GM12878 (cell line): ENCODE measurements around the gene HYOU1. TPM values are rescaled to one million over a fixed set of nuclear protein-coding genes. Genes with fewer than 3 reads are reported as not detected.

ENCODE experiments used
- ATAC-seq: fragments of 200-7000 bp; cut with Tn5 transposase; 3 replicates; pipeline ENCODE4 v1.9.1; 2020; ENCODE audit warnings: mild to moderate bottlenecking, moderate library complexity
- BruUV-seq: library from RNA; stranded (reverse); fragments of 400-500 nt; replicated peaks from 2 replicates; lab custom pipeline; 2021; lab: Mats Ljungman, UMichigan
- CTCF ChIA-PET: fragments of 300-600 bp; sonication (Branson Sonifier 250); formaldehyde crosslinking; extraction: SDS; loops from one replicate; lab custom pipeline; 2021; ENCODE audit warnings: inconsistent platforms; lab: Yijun Ruan, JAX
- POLR2A ChIA-PET: fragments of 350-600 bp; formaldehyde crosslinking; extraction: SDS; loops from one replicate; lab custom pipeline; 2021; ENCODE audit warnings: inconsistent platforms; lab: Charles Lee
- RAD21 ChIA-PET: fragments of 300-600 bp; sonication (Branson Sonifier 250); formaldehyde crosslinking; loops from one replicate; lab custom pipeline; 2023; ENCODE audit warnings: antibody characterized with exemption; ENCODE audit not compliant: unreplicated experiment; lab: Charles Lee
- SMC1A ChIA-PET: fragments of 300-600 bp; sonication (Branson Sonifier 250); formaldehyde crosslinking; loops from one replicate; lab custom pipeline; 2023; ENCODE audit not compliant: unreplicated experiment, uncharacterized antibody; lab: Charles Lee
- DNase-seq: peaks from one replicate; pipeline ENCODE4 v3.0.0-alpha.2; 2011; ENCODE audit warnings: low read depth, low spot score
- FAIRE-seq: peaks from 3 replicates; lab custom pipeline; 2011; peaks lifted over from hg19 to GRCh38; lab: Jason Lieb, UNC
- H2AFZ ChIP-seq: 2 replicates; pipeline ENCODE4 v1.6.0; 2011; ENCODE audit warnings: low read depth, low read length, control low read depth; ENCODE audit not compliant: control insufficient read depth
- H3K27ac ChIP-seq: 2 replicates; pipeline ENCODE4 v1.5.1; 2011; ENCODE audit warnings: control low read depth; ENCODE audit not compliant: control insufficient read depth, insufficient read depth
- H3K27me3 ChIP-seq, 2 experiments: replicated peaks in 1 of 2; 2 replicates each; pipeline versions ENCODE4 v1.6.0 to v1.6.1; 2011; ENCODE audit warnings: low read length in 1 of 2; ENCODE audit not compliant: control insufficient read depth in 2 of 2, insufficient read depth in 2 of 2
- H3K36me3 ChIP-seq, 2 experiments: 2 replicates each; pipeline ENCODE4 v1.5.1; 2011; ENCODE audit warnings: low read length in 1 of 2; ENCODE audit not compliant: control insufficient read depth in 2 of 2, insufficient read depth in 2 of 2
- H3K4me1 ChIP-seq: 2 replicates; pipeline ENCODE4 v1.6.1; 2011; ENCODE audit warnings: mild to moderate bottlenecking, low read length, moderate library complexity, mixed read lengths; ENCODE audit not compliant: control insufficient read depth, insufficient read depth
- H3K4me2 ChIP-seq: 2 replicates; pipeline ENCODE4 v1.6.0; 2011; ENCODE audit warnings: control low read depth; ENCODE audit not compliant: control insufficient read depth, insufficient read depth
- H3K4me3 ChIP-seq: fragments of 200-600 bp; sonication (generic); 2 replicates; pipeline ENCODE4 v1.5.1; 2016
- H3K79me2 ChIP-seq: 2 replicates; pipeline ENCODE4 v1.6.0; 2011; ENCODE audit warnings: low read length; ENCODE audit not compliant: control insufficient read depth, insufficient read depth
- H3K9ac ChIP-seq: 2 replicates; pipeline ENCODE4 v1.8.0; 2011; ENCODE audit warnings: low read length, control low read depth, mixed read lengths; ENCODE audit not compliant: control insufficient read depth, insufficient read depth
- H3K9me3 ChIP-seq: replicated peaks from 3 replicates; pipeline ENCODE4 v1.5.1; 2011; ENCODE audit warnings: mild to moderate bottlenecking, low read length; ENCODE audit not compliant: control insufficient read depth, insufficient read depth
- H4K20me1 ChIP-seq: 2 replicates; pipeline ENCODE4 v1.6.0; 2011; ENCODE audit not compliant: control insufficient read depth, insufficient read depth
- EGR1 ChIP-seq, 2 experiments: IDR thresholded peaks; 1 replicate in 1 of 2; 2 replicates in 1 of 2; pipeline ENCODE4 v1.6.1; 2011 to 2012; ENCODE audit warnings: low read depth in 2 of 2, low read length in 2 of 2, borderline replicate concordance in 1 of 2, mild to moderate bottlenecking in 1 of 2, moderate library complexity in 1 of 2
- NR2C2 ChIP-seq: IDR thresholded peaks from 2 replicates; pipeline ENCODE4 v1.6.1; 2011; ENCODE audit warnings: borderline replicate concordance, low read depth; ENCODE audit not compliant: control insufficient read depth, insufficient read length
- POU2F2 ChIP-seq: IDR thresholded peaks from 3 replicates; pipeline ENCODE4 v1.6.1; 2011; ENCODE audit warnings: low read depth, mild to moderate bottlenecking, low read length, borderline replicate concordance
- RBBP5 ChIP-seq: fragments of 200-600 bp; sonication (generic); conservative IDR thresholded peaks from 2 replicates; pipeline ENCODE4 v1.6.1; 2016
- SMAD1 ChIP-seq: fragments of 450-650 bp; IDR thresholded peaks from 2 replicates; pipeline ENCODE4 v1.6.1; 2018; ENCODE audit warnings: mild to moderate bottlenecking, low read depth; ENCODE audit not compliant: partially characterized antibody
- SUZ12 ChIP-seq: fragments of 200-600 bp; sonication (generic); IDR thresholded peaks from one replicate; pipeline ENCODE4 v1.6.1; 2018; ENCODE audit warnings: antibody characterized with exemption, mild to moderate bottlenecking; ENCODE audit not compliant: unreplicated experiment
- WGBS: methylation state at CpG from one replicate; pipeline ENCODE4 v1.1.6; 2016; ENCODE audit warnings: low lambda C conversion rate; ENCODE audit not compliant: insufficient replicate concordance, insufficient coverage; ENCODE audit errors: missing lambda C conversion rate; 5-methylcytosine and 5-hydroxymethylcytosine counted together
- in situ Hi-C: fragments of 300-500 bp; cut with MboI; formaldehyde crosslinking; loops from 9 replicates; pipeline ENCODE4 v1.14.3; 2018; ENCODE audit warnings: mixed read lengths
- intact Hi-C: fragments of 100-400 bp; cut with micrococcal nuclease; formaldehyde crosslinking; loops from one replicate; pipeline ENCODE4 v1.14.2; 2022; ENCODE audit not compliant: unreplicated experiment
- polyA plus RNA-seq, 11 experiments: library from polyadenylated mRNA; depleted of rRNA in 4 of 11; unstranded in 6 of 11; stranded (reverse) in 5 of 11; fragments of >200 nt; fragmentation: Nextera tagmentation in 4 of 11; fragmentation: Illumina TruSeq in 1 of 11; extraction: Ambion mirVana in 4 of 11; extraction: Trizol in 1 of 11; gene quantifications; 1 replicate in 1 of 11; 2 replicates in 10 of 11; pipeline versions ENCODE4 v1.2.1 to v1.2.3, GENCODE V29; 2011 to 2016; ENCODE audit warnings: inconsistent platforms in 2 of 11, missing spikeins in 2 of 11, low read depth in 1 of 11
- total RNA-seq, 4 experiments: library from RNA; depleted of rRNA in 3 of 4; stranded (reverse); fragments of >200 nt in 3 of 4; fragmentation: Illumina TruSeq in 1 of 4; extraction: Trizol in 1 of 4; gene quantifications; 2 replicates each; pipeline versions ENCODE4 v1.2.1 to v1.2.3, GENCODE V29; 2013 to 2021

HYOU1 gene
- total and polyA plus RNA-seq, 10 of the 15 experiments (the other 5 are each of a cell fraction or from before 2014, with no cell fraction given) = 15.4 to 157 (median 109) TPM

- H3K27ac ChIP-seq = no peak overlapping the region
- no peak overlapping the region for H2AFZ ChIP-seq
- FAIRE-seq = no peak
- H3K27me3 ChIP-seq = no peaks in the 10 kb centered on the region
- no peaks in the 10 kb centered on the region for H3K9me3 ChIP-seq
- no TSS peak for BruUV-seq
- H3K4me3 ChIP-seq = no peak overlapping the region; the same call in none of the 2 replicates
- CTCF ChIA-PET = no interaction called here
- no peaks in the 10 kb centered on the region for H4K20me1 ChIP-seq
- peaks cover 14% of the 10 kb centered on the region for H3K4me1 ChIP-seq
- RAD21 ChIA-PET = interaction anchor here (0.7 kb wide), 1 partner anchor 28 kb away, joined by 3 read pairs; no protein-coding TSS in a partner anchor
- intact Hi-C loops = no loop called here
- ATAC-seq = no peak
- SMC1A ChIA-PET = interaction anchor here (0.5 to 4.9 kb wide), 4 partner anchors 11 to 296 kb away, joined by 3 to 40 read pairs (median 3); partner anchors contain the start of genes RPS25 and TRAPPC4
- in situ Hi-C loops = no loop called here
- H3K79me2 ChIP-seq = peaks cover 13% of the 10 kb centered on the region
- no peak overlapping the region for H3K9ac ChIP-seq
- no peak for DNase-seq
- WGBS = 76% methylated on average over 9 of the region's 9 CpGs
- peaks cover 4 to 5% of the 10 kb centered on the region in 2 experiments; a peak in 3 of 4 replicates for H3K36me3 ChIP-seq
- peak overlapping the region; percentile 85; the same call in 1 of the 2 replicates for H3K4me2 ChIP-seq
- POLR2A ChIA-PET = interaction anchor here (0.6 to 2.3 kb wide), 6 partner anchors 10 to 88 kb away, joined by 3 to 9 read pairs (median 4); partner anchors contain the start of genes C2CD2L, CENATAC, RPS25 and TRAPPC4
- TF ChIP-seq POU2F2 (peak; percentile 24; the same call in 1 of the 3 replicates), NR2C2 (no peak), EGR1 (IDR thresholded peaks at IDR 0.05; ENCODE audit: borderline replicate concordance in 1 of 2, low read depth in 2 of 2, low read length in 2 of 2) (no peak), SUZ12 (no peak), RBBP5 (no peak), SMAD1 (no peak)
Measured at GRCh38 chr11:119028346-119029068, 28.5 kb downstream of the HYOU1 start.
